GM21529 (cell line): ENCODE results near the gene TMEM150B.

ENCODE experiments used
- ATAC-seq: cut with Tn5 transposase; IDR thresholded peaks from one replicate; pipeline ENCODE4 v1.9.1; 2021; ENCODE audit not compliant: unreplicated experiment

TMEM150B gene

GRCh38 chr19:55308281-55308680, 16.9 kb downstream of the TMEM150B start:
- ATAC-seq, result no peak

- no peak for ATAC-seq
Observed at GRCh38 chr19:55306712-55307111, 18.4 kb downstream of the TMEM150B start.

- ATAC-seq, result no peak
Observed at GRCh38 chr19:55305983-55306562, 19.1 kb downstream of the TMEM150B start.

- no peak for ATAC-seq
Observed at GRCh38 chr19:55305491-55305890, 19.6 kb downstream of the TMEM150B start.

GRCh38 chr19:55304980-55305379, 20.2 kb downstream of the TMEM150B start:
- ATAC-seq, result no peak

- ATAC-seq, result no peak
Observed at GRCh38 chr19:55304279-55304978, 20.7 kb downstream of the TMEM150B start.

- ATAC-seq, result no peak
Observed at GRCh38 chr19:55303477-55303876, 21.7 kb downstream of the TMEM150B start.

GRCh38 chr19:55302318-55302703, 22.8 kb downstream of the TMEM150B start:
- no peak for ATAC-seq

GRCh38 chr19:55301459-55302317, 23.5 kb downstream of the TMEM150B start:
- peak; percentile 68 for ATAC-seq

GRCh38 chr19:55300886-55301458, 24.2 kb downstream of the TMEM150B start:
- no peak for ATAC-seq

- ATAC-seq, result no peak
Observed at GRCh38 chr19:55299991-55300390, 25.1 kb downstream of the TMEM150B start.

- ATAC-seq, result no peak
Observed at GRCh38 chr19:55297267-55297666, 27.9 kb downstream of the TMEM150B start.

- ATAC-seq, result no peak
Observed at GRCh38 chr19:55289117-55289796, 35.9 kb downstream of the TMEM150B start.

- ATAC-seq, result no peak
Observed at GRCh38 chr19:55287361-55288079, 37.6 kb downstream of the TMEM150B start.

GRCh38 chr19:55285229-55285890, 39.8 kb downstream of the TMEM150B start:
- no peak for ATAC-seq

GRCh38 chr19:55284405-55285058, 40.6 kb downstream of the TMEM150B start:
- no peak for ATAC-seq

- ATAC-seq, result no peak
Observed at GRCh38 chr19:55283548-55284377, 41.4 kb downstream of the TMEM150B start, which contains the start of gene BRSK1. Gene BRSK1, plus strand, starts transcription at chr19:55283997. Its CDS starts 446 bp downstream, at chr19:55284443.
